Fibroblast of peridontal ligament (primary cell): Measurements from ENCODE around the gene SEC22A.

ENCODE experiments used
- DNase-seq: peaks from one replicate; pipeline ENCODE4 v3.0.0-alpha.2; 2010; ENCODE audit errors: extremely low read depth

The SEC22A gene

DNA sequence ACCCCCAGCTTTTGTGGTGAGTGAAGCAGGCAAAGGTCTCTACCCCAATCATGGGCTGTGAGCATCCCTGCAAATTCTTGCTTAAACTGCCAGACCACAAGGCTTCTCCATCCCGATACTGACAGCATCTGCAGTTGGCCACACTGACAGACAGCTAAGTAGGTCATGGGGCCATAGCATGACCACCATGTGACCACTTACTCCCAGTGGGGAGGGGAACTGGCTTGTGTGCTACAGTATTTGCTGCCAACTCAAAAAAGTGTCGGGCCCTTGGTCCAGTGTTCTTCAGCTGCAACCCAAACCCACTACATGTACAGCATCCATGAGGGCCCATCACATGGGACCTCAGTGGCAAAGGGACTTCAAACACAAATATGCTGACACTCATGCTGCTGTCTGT lies 103.4 kb downstream of the SEC22A start:
- DNase-seq, result no peak

GRCh38 chr3:123307064-123307463 lies 105.3 kb downstream of the SEC22A start:
- DNase-seq, result no peak

- DNase-seq, result no peak
Measured at GRCh38 chr3:123310186-123310585, 108.4 kb downstream of the SEC22A start.

GRCh38 chr3:123310741-123311140 lies 109.0 kb downstream of the SEC22A start:
- DNase-seq, result peak; percentile 8

- DNase-seq, result no peak
Measured at GRCh38 chr3:123311201-123311600, 109.5 kb downstream of the SEC22A start.

DNA sequence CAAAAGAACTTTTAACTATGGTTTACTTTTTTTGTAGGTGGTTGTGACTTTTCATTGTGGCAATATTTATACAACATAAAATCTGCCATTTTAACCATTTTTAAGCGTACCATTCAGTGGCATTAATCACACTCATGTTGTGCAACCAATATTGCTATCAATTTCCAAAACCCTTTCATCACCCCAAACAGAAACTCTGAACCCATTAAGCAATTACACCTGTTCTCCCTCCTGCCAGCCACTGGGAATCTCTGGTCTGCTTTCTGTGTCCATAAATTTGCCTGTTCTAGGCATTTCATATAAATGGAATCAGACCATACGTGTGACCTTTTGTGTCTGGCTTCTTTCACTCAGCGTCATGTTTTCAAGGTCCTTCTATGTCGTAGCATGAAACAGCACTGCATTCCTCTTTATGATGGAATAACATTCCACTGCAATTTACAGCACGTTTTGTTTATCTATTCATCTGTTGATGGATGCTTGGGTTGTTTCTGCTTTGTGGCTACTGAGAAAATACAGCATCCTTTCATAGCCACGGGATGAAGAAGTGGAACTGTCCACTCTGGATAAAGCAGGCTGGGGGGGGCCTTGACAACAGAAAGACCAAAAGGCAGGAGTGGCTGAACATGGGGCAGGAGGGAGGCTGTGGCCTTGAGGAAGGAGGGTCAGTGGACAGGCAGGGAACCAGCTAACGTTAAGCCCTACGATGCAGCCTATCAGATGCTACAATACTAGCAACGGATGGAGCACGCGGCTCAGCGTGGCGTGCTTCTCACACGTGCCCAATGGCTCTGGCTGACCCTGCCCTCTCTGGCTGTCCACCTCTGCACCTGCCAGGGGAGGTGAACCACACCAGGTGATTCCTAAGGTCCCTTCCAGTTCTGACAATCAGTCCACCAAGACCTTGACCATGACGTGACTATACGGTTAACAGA lies 110.9 kb downstream of the SEC22A start:
- DNase-seq, result no peak

DNA sequence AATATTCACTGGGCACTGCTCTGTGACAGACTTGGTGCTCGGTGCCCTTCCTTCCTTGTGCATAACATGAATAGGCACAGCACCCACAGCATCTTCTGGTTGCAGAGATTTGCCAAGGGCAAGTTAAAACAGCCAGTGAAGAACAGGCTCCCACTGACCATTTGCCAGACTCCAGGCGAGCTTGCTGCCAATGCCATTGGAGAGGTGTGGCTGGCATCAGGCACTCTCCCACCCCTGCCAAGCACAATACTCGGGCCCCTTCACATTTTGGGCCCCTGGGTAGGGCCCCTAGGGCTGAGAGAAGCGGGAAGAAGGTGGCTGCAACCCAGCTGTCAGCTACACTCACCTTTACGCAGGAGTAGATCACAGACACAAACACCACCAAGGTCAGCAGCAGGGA lies 112.1 kb downstream of the SEC22A start:
- DNase-seq, result no peak

DNA sequence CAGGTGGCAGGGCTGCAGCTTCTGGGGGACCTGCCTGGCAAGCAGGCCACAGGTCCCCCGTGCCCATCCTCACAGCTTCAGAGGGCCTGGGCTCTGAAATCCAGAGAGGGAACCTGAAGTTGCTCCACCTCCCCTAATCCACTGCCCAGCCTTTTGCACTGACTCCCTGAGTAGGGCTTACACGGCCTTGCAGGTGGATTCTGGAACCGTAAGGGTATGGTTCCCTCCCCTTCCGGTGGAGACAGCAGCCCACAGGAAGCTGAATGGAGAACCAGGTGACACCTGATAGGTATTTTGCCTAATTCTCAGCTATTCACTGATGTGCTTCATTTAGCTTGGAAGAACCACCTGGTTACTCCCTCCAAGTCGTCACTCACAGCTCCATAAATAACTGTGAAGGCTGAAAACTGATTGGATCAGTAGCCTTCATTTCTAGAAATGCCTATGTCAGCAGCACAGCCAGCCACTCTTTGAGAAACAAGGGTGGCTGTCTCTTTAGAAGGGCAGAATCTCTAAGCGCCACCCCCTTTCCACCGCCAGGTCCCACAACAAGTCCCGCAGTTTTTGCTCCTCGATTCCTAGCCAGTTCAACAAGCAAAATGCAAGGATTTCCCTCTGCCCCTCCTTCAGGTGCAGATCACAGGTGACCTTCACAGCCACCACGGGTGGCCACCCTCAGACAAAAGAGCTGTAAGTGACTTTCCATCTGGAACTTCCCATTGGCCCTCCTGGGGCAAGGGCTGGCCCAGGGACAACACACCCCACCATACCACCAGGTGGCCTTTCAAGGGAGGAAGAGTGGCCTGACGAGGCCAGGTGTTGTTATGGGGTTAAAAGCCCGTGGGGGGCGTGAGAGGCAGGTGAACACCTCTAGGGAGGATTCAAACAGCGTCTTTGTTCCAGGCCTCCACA lies 112.9 kb downstream of the SEC22A start:
- DNase-seq, result no peak

DNA sequence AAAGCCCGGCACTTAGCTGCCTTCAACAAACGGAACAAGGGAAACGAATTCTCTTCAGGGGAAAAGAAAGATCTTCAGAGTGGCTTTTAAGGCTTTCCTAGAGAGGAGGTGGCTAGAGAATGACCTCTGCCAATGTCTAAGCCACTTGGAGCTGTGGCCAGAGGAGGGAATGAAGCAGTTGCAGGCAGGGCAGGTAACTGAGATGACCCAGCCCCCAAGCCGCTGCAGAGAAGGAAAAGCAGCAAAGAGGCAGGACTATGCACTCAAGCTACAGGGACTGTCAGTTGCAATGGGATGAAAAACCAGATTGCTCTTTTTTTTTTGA lies 113.5 kb downstream of the SEC22A start:
- no peak for DNase-seq

GRCh38 chr3:123317716-123318115 lies 116.0 kb downstream of the SEC22A start:
- DNase-seq, result no peak

DNA sequence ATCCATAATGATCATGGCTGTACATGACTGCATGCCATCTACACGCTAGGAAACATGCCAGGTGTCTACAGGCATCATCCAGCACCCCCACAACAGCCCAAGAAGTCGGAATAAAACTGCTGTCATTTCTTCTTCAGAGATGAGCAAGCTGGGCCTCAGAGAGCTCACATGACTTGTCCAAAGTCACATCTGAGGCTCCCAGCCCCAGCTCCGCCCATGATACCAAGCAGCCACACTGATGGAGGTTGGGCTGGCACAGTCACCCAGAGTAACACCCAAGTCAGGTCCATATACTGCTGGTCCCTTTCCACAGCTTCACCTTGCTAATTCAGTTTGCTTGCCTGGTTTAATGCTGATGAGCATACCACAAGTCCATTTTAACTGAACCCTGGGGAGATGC lies 116.6 kb downstream of the SEC22A start:
- DNase-seq, result no peak

DNA sequence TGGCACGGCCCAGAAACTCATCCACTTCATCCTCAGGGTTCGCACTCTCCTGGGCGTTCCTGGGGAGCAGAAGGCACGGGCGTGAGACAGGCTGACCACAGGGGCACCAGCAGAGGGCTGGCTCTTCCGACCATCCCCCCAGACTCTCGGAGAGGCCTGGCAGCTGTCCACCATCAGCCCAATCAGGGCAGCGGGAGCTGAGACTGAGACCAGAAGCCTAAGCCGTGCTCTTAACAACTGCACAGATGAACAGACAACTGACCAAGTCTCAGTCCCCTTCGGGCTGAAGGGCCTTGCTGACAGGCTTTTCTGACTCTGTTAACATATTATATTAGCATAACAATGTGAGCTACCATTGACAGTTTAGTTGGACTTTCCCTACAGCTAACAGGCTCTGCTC lies 118.0 kb downstream of the SEC22A start:
- DNase-seq, result no peak

DNA sequence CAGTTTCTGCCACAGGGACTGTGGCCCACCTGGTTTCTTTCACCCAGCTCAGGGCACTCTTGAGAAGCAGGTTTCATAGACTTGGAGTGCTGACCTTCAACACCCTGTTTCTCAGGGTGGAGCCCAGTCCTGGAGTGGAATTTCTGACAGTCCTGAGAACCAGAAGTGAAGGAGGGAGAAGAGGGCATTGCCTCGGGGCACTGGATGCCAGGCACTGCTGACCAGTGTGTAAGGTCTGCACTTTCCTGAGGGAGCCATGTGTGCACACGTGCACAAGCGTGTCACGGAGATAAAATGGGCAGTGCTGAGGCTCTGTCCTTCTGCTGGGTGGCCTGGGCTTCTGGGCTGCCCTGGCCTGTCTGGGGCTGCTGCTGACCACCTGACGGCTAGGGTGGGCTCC lies 118.5 kb downstream of the SEC22A start:
- DNase-seq, result no peak

GRCh38 chr3:123321806-123322205 lies 120.1 kb downstream of the SEC22A start:
- no peak for DNase-seq

DNA sequence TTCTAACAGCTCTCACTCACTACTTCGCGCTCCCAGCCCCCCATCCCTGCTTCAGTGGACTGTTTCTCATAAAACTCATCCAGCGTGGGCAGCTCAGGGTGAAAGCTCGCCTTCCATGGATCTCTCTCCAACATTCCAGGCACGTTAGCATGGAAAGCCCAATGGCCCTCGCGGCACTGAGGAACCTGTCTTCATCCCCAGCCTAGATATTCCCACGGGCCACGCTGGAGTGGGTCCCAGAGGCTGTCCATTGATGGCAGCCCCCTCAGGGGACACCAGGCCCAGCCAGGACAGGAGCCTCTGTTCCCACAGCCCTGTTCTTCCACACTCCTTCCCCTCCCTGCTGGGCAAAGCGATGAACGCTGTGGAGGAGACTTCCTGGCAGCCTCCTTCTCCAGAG lies 121.1 kb downstream of the SEC22A start:
- no peak for DNase-seq
